GM19438 (cell line): ENCODE results near the gene ARFGEF2.
"Not testable (repeated sequence)": the region's sequence is repeated elsewhere in the genome, so short reads cannot be mapped to it uniquely, and the experiment has no call there.

Source experiments
- ATAC-seq: cut with Tn5 transposase; IDR thresholded peaks from one replicate; pipeline ENCODE4 v1.9.1; 2021; ENCODE audit warnings: low read depth; ENCODE audit not compliant: unreplicated experiment

The ARFGEF2 gene

DNA sequence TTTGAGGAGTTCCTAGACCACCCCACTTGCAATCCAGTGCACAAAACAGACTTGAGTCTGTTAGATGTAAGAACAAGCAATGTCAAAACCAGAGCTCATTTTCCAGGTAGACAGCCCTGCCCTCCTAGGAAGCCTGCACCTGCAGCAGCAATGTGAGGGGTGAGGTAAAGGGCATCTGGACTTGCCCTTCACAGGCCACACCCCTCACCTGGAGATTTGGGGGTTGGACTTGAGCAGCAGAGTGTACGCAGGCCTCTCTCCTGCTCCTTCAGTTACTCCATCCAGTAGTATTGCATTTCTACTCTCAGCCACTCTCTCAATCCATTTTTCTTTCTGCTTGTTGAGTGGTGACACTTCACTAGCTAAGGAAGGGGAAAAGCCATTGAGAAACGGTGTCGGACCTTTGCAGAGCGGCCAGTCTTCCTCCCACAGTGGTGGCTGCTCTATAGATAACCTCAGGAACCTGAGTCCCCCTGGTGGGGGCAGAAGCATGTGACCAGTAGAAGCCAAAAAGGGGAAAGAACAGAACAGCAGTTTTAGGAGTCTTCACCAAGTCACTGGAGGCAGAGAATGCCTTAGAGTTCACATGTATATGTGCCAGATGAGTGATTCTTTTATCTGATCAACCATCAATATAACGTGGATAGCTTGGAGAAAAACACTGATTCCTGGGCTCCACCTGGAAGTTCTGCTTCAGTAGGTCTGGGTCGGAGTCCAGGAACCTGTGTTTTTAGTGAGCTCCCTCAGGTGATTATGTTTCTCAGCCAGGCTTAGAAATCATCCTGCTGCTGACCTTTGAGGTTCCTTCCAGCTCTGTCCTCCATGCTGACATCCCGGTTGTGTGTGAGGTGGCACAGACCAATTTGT lies 28.0 kb downstream of the ARFGEF2 start:
- ATAC-seq: no peak

DNA sequence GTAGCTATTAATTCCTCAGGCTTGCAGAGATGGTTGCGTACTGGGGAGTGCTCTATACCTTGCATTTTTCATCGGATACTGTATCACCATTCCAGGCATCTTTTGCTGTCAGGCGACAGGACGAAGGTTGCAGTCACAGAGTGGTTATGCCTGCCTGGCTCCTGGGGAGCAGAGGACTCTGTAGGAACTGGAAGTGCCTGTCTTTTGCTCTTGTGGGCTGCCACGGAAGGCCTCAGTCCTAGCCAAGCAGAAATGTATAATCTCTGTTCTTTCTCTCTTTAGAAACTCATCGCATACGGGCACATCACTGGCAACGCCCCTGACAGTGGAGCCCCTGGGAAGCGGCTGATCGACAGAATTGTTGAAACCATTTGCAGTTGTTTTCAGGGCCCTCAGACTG lies 29.5 kb downstream of the ARFGEF2 start:
- no peak for ATAC-seq

GRCh38 chr20:48951646-48952045 lies 30.1 kb downstream of the ARFGEF2 start:
- ATAC-seq: no peak

DNA sequence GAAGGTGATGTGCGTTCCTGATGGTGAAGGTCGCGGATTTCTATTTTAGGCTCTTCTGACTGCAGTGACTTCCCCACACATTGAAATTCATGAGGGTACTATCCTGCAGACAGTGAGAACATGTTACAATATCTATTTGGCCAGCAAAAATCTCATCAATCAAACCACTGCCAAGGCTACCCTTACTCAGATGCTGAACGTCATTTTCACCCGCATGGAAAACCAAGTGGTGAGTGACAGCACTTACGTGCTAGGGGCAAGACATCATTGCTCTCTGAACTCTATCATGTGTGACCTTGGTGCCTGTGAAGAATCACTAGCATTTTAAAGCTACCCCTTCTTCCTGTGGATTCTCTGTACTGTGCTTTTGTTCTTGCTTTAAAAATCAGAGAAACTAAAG lies 31.1 kb downstream of the ARFGEF2 start:
- no peak for ATAC-seq

DNA sequence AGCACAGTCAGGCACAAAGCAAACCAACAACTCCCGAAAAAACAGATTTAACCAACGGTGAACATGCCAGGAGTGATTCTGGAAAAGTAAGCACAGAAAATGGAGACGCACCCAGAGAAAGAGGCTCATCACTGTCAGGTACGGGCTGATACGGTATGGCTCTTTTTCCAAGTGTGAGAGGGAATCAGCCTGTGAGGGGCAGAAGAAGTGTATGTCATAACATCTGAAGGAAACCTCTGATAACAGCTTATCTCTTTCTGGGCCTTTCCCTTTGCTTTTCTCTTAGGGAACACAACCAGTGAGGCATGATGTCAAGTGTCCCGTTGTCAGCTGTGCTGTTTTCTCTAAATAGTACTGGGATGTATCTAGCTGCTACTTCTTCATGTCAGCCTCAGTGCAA lies 32.1 kb downstream of the ARFGEF2 start:
- no peak for ATAC-seq

DNA sequence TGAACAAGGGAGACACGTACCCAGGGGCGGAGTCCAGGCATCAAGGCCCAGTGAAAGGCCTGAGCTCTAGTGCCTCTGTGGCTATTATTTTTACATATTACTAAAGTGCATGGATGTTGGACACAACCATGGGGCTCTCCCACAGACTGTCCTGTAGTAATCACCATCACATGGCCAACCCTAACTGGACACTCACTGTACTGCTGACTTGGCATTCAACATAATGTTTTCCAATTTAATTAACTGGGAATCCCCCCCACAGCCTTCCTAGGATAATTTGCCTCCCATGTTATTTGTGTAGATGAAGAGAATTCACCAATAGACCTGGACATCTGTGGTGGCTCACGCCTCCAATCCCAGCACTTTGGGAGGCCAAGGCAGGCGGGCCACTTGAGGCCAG lies 34.5 kb downstream of the ARFGEF2 start:
- no peak for ATAC-seq

DNA sequence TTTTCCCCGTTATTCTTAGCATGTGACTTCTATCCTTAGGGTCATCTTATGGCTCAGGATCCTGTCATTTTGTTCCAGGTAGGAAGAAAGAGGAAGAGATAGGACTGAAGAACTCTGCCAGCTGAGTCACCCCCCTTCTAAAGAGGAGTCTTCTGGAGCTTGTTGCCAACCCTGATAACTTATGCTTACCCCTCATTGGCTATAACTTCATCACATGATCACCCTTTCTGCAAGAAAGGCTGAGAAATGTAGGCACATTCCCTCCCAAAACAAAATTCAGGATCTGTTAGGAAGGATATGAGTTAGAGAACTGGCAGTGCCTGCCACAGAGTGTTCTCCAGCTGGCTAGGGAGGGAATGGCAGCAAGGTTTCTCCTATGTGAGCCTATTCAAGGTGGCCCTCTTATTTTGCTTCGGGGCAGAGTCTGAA lies 35.6 kb downstream of the ARFGEF2 start:
- no peak for ATAC-seq

- no peak for ATAC-seq
These were observed 36.0 kb downstream of the ARFGEF2 start for GRCh38 chr20:48957533-48957932.

GRCh38 chr20:48958743-48959142 lies 37.2 kb downstream of the ARFGEF2 start:
- no peak for ATAC-seq

DNA sequence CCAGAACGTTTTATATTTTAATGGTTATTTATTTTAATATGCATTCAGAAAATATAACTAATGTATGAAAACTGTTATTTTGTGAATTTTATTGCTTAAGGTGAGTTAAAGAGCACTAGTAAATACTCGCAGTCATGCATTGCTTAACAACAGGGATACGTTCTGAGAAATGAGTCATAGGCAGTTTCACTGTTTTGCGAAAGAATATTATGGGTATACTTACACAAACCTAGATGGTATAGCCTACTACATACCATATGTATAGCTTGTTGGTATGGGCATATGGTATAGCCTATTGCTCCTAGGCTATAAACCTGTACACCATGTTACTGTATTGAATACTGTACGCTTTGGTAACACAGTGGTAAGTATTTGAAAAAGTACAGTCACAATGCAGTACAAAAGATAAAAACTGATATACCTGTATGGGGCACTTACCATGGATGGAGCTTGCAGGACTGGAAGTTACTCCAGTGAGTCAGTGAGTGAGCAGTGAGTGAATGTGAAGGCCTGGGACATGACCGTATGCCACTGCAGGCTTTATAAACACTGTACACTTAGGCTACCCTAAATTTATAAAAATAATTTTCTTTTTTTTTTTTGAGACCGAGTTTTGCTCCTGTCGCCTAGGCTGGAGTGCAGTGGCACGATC lies 38.5 kb downstream of the ARFGEF2 start:
- ATAC-seq: no peak

DNA sequence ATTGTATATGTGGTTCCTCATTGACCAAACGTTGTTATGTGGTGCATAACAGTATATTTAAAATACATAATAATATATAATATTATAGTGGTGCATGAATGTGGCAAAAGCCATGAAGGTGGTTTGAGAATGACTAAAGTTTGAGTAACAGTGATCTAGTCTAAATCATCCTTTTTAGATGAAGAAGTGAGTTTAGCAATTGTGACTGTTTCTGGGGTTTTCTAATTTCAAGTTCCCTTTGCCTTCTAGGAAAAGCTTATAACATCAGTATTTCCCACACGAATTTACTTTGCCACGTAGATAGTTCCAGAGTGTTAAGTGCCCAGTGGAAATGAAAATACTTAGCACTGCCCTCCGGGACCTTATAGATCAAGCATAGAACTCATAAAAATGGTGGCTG lies 40.9 kb downstream of the ARFGEF2 start:
- no peak for ATAC-seq

GRCh38 chr20:48962976-48963771 lies 41.7 kb downstream of the ARFGEF2 start:
- no peak for ATAC-seq

- ATAC-seq: no peak
These were observed 43.8 kb downstream of the ARFGEF2 start for GRCh38 chr20:48965189-48965910.

- ATAC-seq: no peak
These were observed 49.3 kb downstream of the ARFGEF2 start for GRCh38 chr20:48970681-48971365.

- no peak for ATAC-seq
These were observed 50.4 kb downstream of the ARFGEF2 start for GRCh38 chr20:48971956-48972355.

DNA sequence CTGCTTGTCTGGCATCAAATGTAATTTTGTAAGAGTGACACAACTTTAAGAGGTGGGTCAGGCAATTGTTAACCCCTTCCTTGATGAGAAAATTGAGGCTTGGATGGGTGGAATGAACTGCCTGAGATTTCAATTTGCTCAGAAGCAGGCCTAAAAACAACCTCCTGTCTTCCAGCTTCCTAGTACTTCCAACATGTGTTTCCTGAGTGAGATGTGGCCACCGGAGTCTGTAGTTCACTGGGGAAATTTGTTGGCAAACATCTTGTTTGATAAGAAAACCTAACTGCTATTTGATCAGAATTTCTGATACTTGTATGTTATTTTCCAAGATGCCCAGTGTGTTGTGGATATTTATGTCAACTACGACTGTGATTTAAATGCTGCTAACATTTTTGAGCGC lies 51.3 kb downstream of the ARFGEF2 start:
- no peak for ATAC-seq

DNA sequence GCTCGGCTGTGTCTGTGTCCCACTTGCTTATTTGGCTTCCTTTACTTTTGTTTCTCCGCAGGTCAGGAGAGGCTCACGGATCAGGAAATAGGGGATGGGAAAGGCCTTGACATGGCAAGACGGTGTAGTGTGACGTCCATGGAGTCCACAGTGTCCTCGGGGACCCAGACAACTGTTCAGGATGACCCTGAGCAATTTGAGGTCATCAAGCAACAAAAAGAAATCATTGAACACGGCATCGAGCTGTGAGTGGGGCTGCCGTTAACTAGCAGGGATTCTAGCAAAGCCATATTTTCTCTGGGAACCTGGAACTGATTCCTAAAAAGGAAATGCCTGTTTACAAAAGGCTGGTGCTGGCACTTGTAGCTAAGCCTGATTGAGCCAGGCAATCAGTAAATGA lies 54.4 kb downstream of the ARFGEF2 start:
- ATAC-seq: no peak

GRCh38 chr20:48979980-48980379 lies 58.5 kb downstream of the ARFGEF2 start:
- ATAC-seq: not testable (repeated sequence)

- no peak for ATAC-seq
These were observed 62.2 kb downstream of the ARFGEF2 start for GRCh38 chr20:48983423-48984400.
